Neuronal stem cell (in vitro differentiated cells): ENCODE data around the gene RALGPS1.

Source experiments
- DNase-seq: peaks from one replicate; pipeline ENCODE4 v3.0.0-alpha.2; 2013; ENCODE audit warnings: low spot score
- H2AFZ ChIP-seq: one replicate; pipeline ENCODE4 v1.6.1; 2013; ENCODE audit warnings: mild to moderate bottlenecking, low read length, inconsistent platforms
- H2AK5ac ChIP-seq: 2 replicates; pipeline ENCODE4 v1.6.1; 2013; ENCODE audit warnings: low read depth, mild to moderate bottlenecking, inconsistent platforms, low read length, moderate library complexity, mixed read lengths
- H2BK120ac ChIP-seq: 2 replicates; pipeline ENCODE4 v1.6.1; 2013; ENCODE audit warnings: low read depth, mild to moderate bottlenecking, inconsistent platforms, low read length, moderate library complexity, mixed read lengths
- H2BK12ac ChIP-seq: one replicate; pipeline ENCODE4 v1.6.1; 2013; ENCODE audit warnings: low read length, inconsistent platforms
- H2BK15ac ChIP-seq: 2 replicates; pipeline ENCODE4 v1.6.1; 2013; ENCODE audit warnings: mild to moderate bottlenecking, low read length, inconsistent platforms, mixed read lengths
- H2BK5ac ChIP-seq: one replicate; pipeline ENCODE4 v1.6.1; 2013; ENCODE audit warnings: inconsistent platforms, mild to moderate bottlenecking, low read length, moderate library complexity
- H3K14ac ChIP-seq: one replicate; pipeline ENCODE4 v1.6.1; 2013; ENCODE audit warnings: low read length, inconsistent platforms
- H3K18ac ChIP-seq: 2 replicates; pipeline ENCODE4 v1.6.1; 2013; ENCODE audit warnings: low read length, inconsistent platforms
- H3K23ac ChIP-seq: 2 replicates; pipeline ENCODE4 v1.6.1; 2013; ENCODE audit warnings: low read depth, mild to moderate bottlenecking, mixed read lengths, low read length, inconsistent platforms; ENCODE audit not compliant: poor library complexity
- H3K27ac ChIP-seq: replicated peaks from 3 replicates; pipeline ENCODE4 v1.5.1; 2013; ENCODE audit warnings: low read length, inconsistent platforms
- H3K27me3 ChIP-seq, 3 experiments: 2 replicates each; pipeline ENCODE4 v1.6.1; 2013; ENCODE audit warnings: low read length in 3 of 3, mild to moderate bottlenecking in 2 of 3, inconsistent platforms in 1 of 3, low read depth in 1 of 3, mixed read lengths in 1 of 3, moderate library complexity in 1 of 3; ENCODE audit not compliant: control insufficient read depth in 3 of 3, insufficient read depth in 3 of 3
- H3K36me3 ChIP-seq, 2 donors: replicated peaks in 1 of 2; 2 replicates each; pipeline ENCODE4 v1.6.1; 2013; ENCODE audit warnings: low read length in 2 of 2; ENCODE audit not compliant: control insufficient read depth in 2 of 2, insufficient read depth in 2 of 2
- H3K4ac ChIP-seq: 2 replicates; pipeline ENCODE4 v1.6.1; 2013; ENCODE audit warnings: inconsistent platforms, mild to moderate bottlenecking, low read length, moderate library complexity
- H3K4me1 ChIP-seq, 2 donors: 1 replicate in 1 of 2; 2 replicates in 1 of 2; pipeline ENCODE4 v1.6.1; 2013; ENCODE audit warnings: low read length in 2 of 2, low read depth in 1 of 2; ENCODE audit not compliant: control insufficient read depth in 2 of 2, insufficient read depth in 1 of 2
- H3K4me2 ChIP-seq: one replicate; pipeline ENCODE4 v1.6.1; 2013; ENCODE audit warnings: mild to moderate bottlenecking, low read length, inconsistent platforms; ENCODE audit not compliant: insufficient read depth, poor library complexity, severe bottlenecking
- H3K4me3 ChIP-seq, 2 donors: 2 replicates each; pipeline ENCODE4 v1.5.1; 2013; ENCODE audit warnings: low read length in 2 of 2, mild to moderate bottlenecking in 2 of 2, inconsistent platforms in 1 of 2, moderate library complexity in 1 of 2
- H3K79me1 ChIP-seq: one replicate; pipeline ENCODE4 v1.6.1; 2013; ENCODE audit warnings: low read depth, mild to moderate bottlenecking, inconsistent platforms, low read length, moderate library complexity
- H3K9ac ChIP-seq: one replicate; pipeline ENCODE4 v1.6.1; 2013; ENCODE audit warnings: mild to moderate bottlenecking, low read depth, low read length, inconsistent platforms; ENCODE audit not compliant: poor library complexity
- H3K9me3 ChIP-seq, 2 donors: replicated peaks in 1 of 2; 2 replicates each; pipeline versions ENCODE3 to v1.6.1; 2013; ENCODE audit warnings: low read length in 2 of 2, mild to moderate bottlenecking in 2 of 2, inconsistent platforms in 1 of 2, low read depth in 1 of 2, mixed read lengths in 1 of 2, moderate library complexity in 1 of 2; ENCODE audit not compliant: control insufficient read depth in 2 of 2, insufficient read depth in 1 of 2
- H4K8ac ChIP-seq: one replicate; pipeline ENCODE4 v1.6.1; 2013; ENCODE audit warnings: low read depth, mild to moderate bottlenecking, inconsistent platforms, low read length, moderate library complexity
- H4K91ac ChIP-seq: one replicate; pipeline ENCODE4 v1.6.1; 2013; ENCODE audit warnings: low read length, low read depth, mild to moderate bottlenecking, inconsistent platforms; ENCODE audit not compliant: poor library complexity
- WGBS, 2 donors: extraction: QIAGEN DNeasy Blood & Tissue Kit; methylation state at CpG; one replicate each; pipeline ENCODE4 v1.1.7; 2013; ENCODE audit warnings: missing lambda C conversion rate in 2 of 2, mixed read lengths in 1 of 2; ENCODE audit not compliant: insufficient read length in 2 of 2, insufficient replicate concordance in 1 of 2; ENCODE audit errors: extremely low coverage in 2 of 2; 5-methylcytosine and 5-hydroxymethylcytosine counted together

Gene RALGPS1

GRCh38 chr9:126952205-126952977 is 37.8 kb downstream of the RALGPS1 start:
- Histone ChIP-seq H3K36me3 (no peaks in the 10 kb centered on the region), H2BK120ac (no peak overlapping the region), H3K27me3 (no peaks in the 10 kb centered on the region), H2AK5ac (no peak overlapping the region), H3K9ac (no peak overlapping the region), H3K4me3 (no peak overlapping the region), H2BK12ac (no peak overlapping the region), H3K4me2 (no peak overlapping the region), H3K27ac (no peak overlapping the region), H3K79me1 (peaks cover 1% of the 10 kb centered on the region), H3K9me3 (no peaks in the 10 kb centered on the region), H2BK5ac (no peak overlapping the region), H2BK15ac (no peak overlapping the region), H3K18ac (no peak overlapping the region), H3K4ac (no peak overlapping the region), H3K14ac (no peak overlapping the region), H3K23ac (no peak overlapping the region), H2AFZ (no peak overlapping the region), H4K8ac (no peak overlapping the region), H4K91ac (no peak overlapping the region), H3K4me1 (peaks cover 0 to 2% of the 10 kb centered on the region in 2 donors)
- no peak for DNase-seq
- no CpG with 5 or more reads among the region's 11 CpGs for WGBS, 2 donors

GRCh38 chr9:126953041-126953809 is 38.6 kb downstream of the RALGPS1 start:
- no peak overlapping the region for H2BK120ac ChIP-seq
- no peak overlapping the region for H4K91ac ChIP-seq
- no peak overlapping the region for H3K18ac ChIP-seq
- no peak overlapping the region for H2AFZ ChIP-seq
- H3K9ac ChIP-seq = peak overlapping the region; percentile 55
- H3K4me2 ChIP-seq = no peak overlapping the region
- H2AK5ac ChIP-seq = no peak overlapping the region
- no peak for DNase-seq
- H4K8ac ChIP-seq = no peak overlapping the region
- no peak overlapping the region for H2BK5ac ChIP-seq
- H3K27me3 ChIP-seq = no peaks in the 10 kb centered on the region
- peaks cover 0 to 2% of the 10 kb centered on the region in 2 donors for H3K4me1 ChIP-seq
- H3K14ac ChIP-seq = no peak overlapping the region
- H3K4ac ChIP-seq = no peak overlapping the region
- H3K9me3 ChIP-seq = no peaks in the 10 kb centered on the region
- H3K4me3 ChIP-seq = no peak overlapping the region
- H3K23ac ChIP-seq = no peak overlapping the region
- H3K27ac ChIP-seq = no peak overlapping the region
- WGBS, 2 donors = no CpG with 5 or more reads among the region's 8 CpGs
- no peak overlapping the region for H2BK15ac ChIP-seq
- H3K36me3 ChIP-seq = no peaks in the 10 kb centered on the region
- H3K79me1 ChIP-seq = peaks cover 1% of the 10 kb centered on the region
- no peak overlapping the region for H2BK12ac ChIP-seq

- Histone ChIP-seq H2AFZ (no peak overlapping the region), H3K27ac (no peak overlapping the region), H3K4me1 (peaks cover 0 to 2% of the 10 kb centered on the region in 2 donors), H2BK15ac (no peak overlapping the region), H3K9me3 (no peaks in the 10 kb centered on the region), H3K4me3 (no peak overlapping the region), H3K18ac (no peak overlapping the region), H3K9ac (no peak overlapping the region), H2BK12ac (no peak overlapping the region), H3K4ac (no peak overlapping the region), H3K27me3 (no peaks in the 10 kb centered on the region), H2BK5ac (no peak overlapping the region), H2BK120ac (no peak overlapping the region), H3K23ac (no peak overlapping the region), H3K79me1 (peaks cover 1% of the 10 kb centered on the region), H4K8ac (no peak overlapping the region), H2AK5ac (peak overlapping the region; percentile 29), H3K14ac (no peak overlapping the region), H3K36me3 (no peaks in the 10 kb centered on the region), H4K91ac (no peak overlapping the region), H3K4me2 (no peak overlapping the region)
- WGBS, 2 donors = no CpG with 5 or more reads among the region's 5 CpGs
- DNase-seq = no peak
These were observed 41.2 kb downstream of the RALGPS1 start for GRCh38 chr9:126955811-126956210.
